HEK293 (cell line): ENCODE data around the gene USP32.
A peak's percentile ranks its signal among the peaks of the same experiment; 100 is the strongest.

Source experiments
- CTCF ChIA-PET: fragments of 350-600 bp; formaldehyde crosslinking; extraction: SDS; loops from one replicate; lab custom pipeline; 2021; ENCODE audit warnings: antibody characterized with exemption; lab: Yijun Ruan, JAX
- POLR2A ChIA-PET: fragments of 300-600 bp; formaldehyde crosslinking; extraction: SDS; loops from one replicate; lab custom pipeline; 2020; ENCODE audit warnings: antibody characterized with exemption, inconsistent platforms; lab: Yijun Ruan, JAX
- H3K27ac ChIP-seq: fragments of 200-500 bp; sonication (Bioruptor generic); 2 replicates; pipeline ENCODE4 v1.5.1; 2014; ENCODE audit warnings: low read depth, low read length, control low read depth, inconsistent platforms; ENCODE audit errors: extremely low read depth
- H3K36me3 ChIP-seq, 2 experiments: fragments of 200-500 bp in 1 of 2; sonication (Bioruptor generic) in 1 of 2; 1 replicate in 1 of 2; 2 replicates in 1 of 2; pipeline ENCODE4 v1.5.1; 2014 to 2017; ENCODE audit warnings: inconsistent platforms in 2 of 2, low read length in 2 of 2; ENCODE audit not compliant: control insufficient read depth in 2 of 2, insufficient read depth in 1 of 2
- H3K4me1 ChIP-seq: fragments of 200-500 bp; sonication (Bioruptor generic); 2 replicates; pipeline ENCODE4 v1.5.1; 2014; ENCODE audit warnings: mild to moderate bottlenecking, low read length, inconsistent platforms; ENCODE audit not compliant: control insufficient read depth, insufficient read depth
- H3K4me3 ChIP-seq: 2 replicates; pipeline ENCODE4 v1.5.1; 2011; ENCODE audit warnings: low read depth, mild to moderate bottlenecking, control low read depth, low read length, moderate library complexity
- H3K9me3 ChIP-seq: fragments of 200-500 bp; sonication (Bioruptor generic); 2 replicates; pipeline ENCODE4 v1.5.1; 2014; ENCODE audit warnings: low read depth, low read length, inconsistent platforms; ENCODE audit not compliant: control insufficient read depth, insufficient read depth
- IKZF3 ChIP-seq: fragments of 450-650 bp; IDR thresholded peaks from 2 replicates; pipeline ENCODE4 v1.5.0; 2018; ENCODE audit warnings: missing biosample characterization, mild to moderate bottlenecking, missing genetic modification characterization, moderate library complexity
- SCRT1 ChIP-seq: fragments of 450-650 bp; formaldehyde crosslinking; IDR thresholded peaks from 2 replicates; pipeline ENCODE4 v1.5.1; 2016; ENCODE audit warnings: missing biosample characterization, missing genetic modification characterization, borderline replicate concordance
- TCF7L2 ChIP-seq: IDR thresholded peaks from 2 replicates; pipeline ENCODE4 v1.6.1; 2011; ENCODE audit warnings: low read depth, mild to moderate bottlenecking, inconsistent platforms, low read length, moderate library complexity, borderline replicate concordance
- YY2 ChIP-seq: fragments of 450-650 bp; formaldehyde crosslinking; IDR thresholded peaks from 2 replicates; pipeline ENCODE4 v1.5.1; 2016; ENCODE audit warnings: missing biosample characterization, missing genetic modification characterization
- ZFHX2 ChIP-seq: fragments of 450-650 bp; formaldehyde crosslinking; conservative IDR thresholded peaks from 2 replicates; pipeline ENCODE4 v1.5.1; 2016; ENCODE audit warnings: missing biosample characterization, missing genetic modification characterization
- ZFP41 ChIP-seq: fragments of 450-650 bp; formaldehyde crosslinking; IDR thresholded peaks from 2 replicates; pipeline ENCODE4 v1.5.1; 2016; ENCODE audit warnings: missing biosample characterization, missing genetic modification characterization, borderline replicate concordance
- ZNF114 ChIP-seq: fragments of 450-650 bp; formaldehyde crosslinking; IDR thresholded peaks from 2 replicates; pipeline ENCODE4 v1.5.0; 2017; ENCODE audit warnings: missing biosample characterization, missing genetic modification characterization
- ZNF138 ChIP-seq: fragments of 450-650 bp; formaldehyde crosslinking; IDR thresholded peaks from 2 replicates; pipeline ENCODE4 v1.5.1; 2016; ENCODE audit warnings: missing biosample characterization, missing genetic modification characterization, borderline replicate concordance
- ZNF2 ChIP-seq: fragments of 450-650 bp; formaldehyde crosslinking; IDR thresholded peaks from 2 replicates; pipeline ENCODE4 v1.5.1; 2016; ENCODE audit warnings: missing biosample characterization, missing genetic modification characterization
- ZNF23 ChIP-seq: fragments of 450-650 bp; formaldehyde crosslinking; IDR thresholded peaks from 2 replicates; pipeline ENCODE4 v1.5.1; 2016; ENCODE audit warnings: missing biosample characterization, missing genetic modification characterization, borderline replicate concordance
- ZNF274 ChIP-seq, 2 experiments: fragments of 200-500 bp in 1 of 2; fragments of 450-650 bp in 1 of 2; sonication (Bioruptor generic) in 1 of 2; formaldehyde crosslinking in 1 of 2; IDR thresholded peaks; 2 replicates each; pipeline versions ENCODE4 v1.5.1 to v1.6.1; 2014 to 2016; ENCODE audit warnings: borderline replicate concordance in 1 of 2, inconsistent platforms in 1 of 2, low read length in 1 of 2, missing biosample characterization in 1 of 2, missing genetic modification characterization in 1 of 2
- ZNF341 ChIP-seq: fragments of 450-650 bp; formaldehyde crosslinking; IDR thresholded peaks from 2 replicates; pipeline ENCODE4; 2016; ENCODE audit warnings: low read depth, missing biosample characterization, missing genetic modification characterization
- ZNF433 ChIP-seq: fragments of 450-650 bp; formaldehyde crosslinking; IDR thresholded peaks from 2 replicates; pipeline ENCODE4 v1.5.1; 2016; ENCODE audit warnings: missing biosample characterization, missing genetic modification characterization, low read depth
- ZNF501 ChIP-seq: fragments of 450-650 bp; formaldehyde crosslinking; IDR thresholded peaks from 2 replicates; pipeline ENCODE4 v1.5.1; 2016; ENCODE audit warnings: missing biosample characterization, missing genetic modification characterization
- ZNF561 ChIP-seq: fragments of 450-650 bp; IDR thresholded peaks from 2 replicates; pipeline ENCODE4 v1.5.1; 2018; ENCODE audit warnings: missing biosample characterization, missing genetic modification characterization, borderline replicate concordance
- ZNF664 ChIP-seq: fragments of 450-650 bp; formaldehyde crosslinking; IDR thresholded peaks from 2 replicates; pipeline ENCODE4 v1.5.1; 2016; ENCODE audit warnings: missing biosample characterization, missing genetic modification characterization
- ZNF768 ChIP-seq: fragments of 450-650 bp; formaldehyde crosslinking; IDR thresholded peaks from 2 replicates; pipeline ENCODE4 v1.5.1; 2018; ENCODE audit warnings: missing biosample characterization, mild to moderate bottlenecking, missing genetic modification characterization
- ZNF830 ChIP-seq: fragments of 450-650 bp; IDR thresholded peaks from 2 replicates; pipeline ENCODE4 v1.5.0; 2018; ENCODE audit warnings: missing biosample characterization, missing genetic modification characterization, low read depth, mild to moderate bottlenecking, moderate library complexity
- ZSCAN30 ChIP-seq: fragments of 450-650 bp; IDR thresholded peaks from 2 replicates; pipeline ENCODE4 v1.5.1; 2018; ENCODE audit warnings: missing biosample characterization, mild to moderate bottlenecking, missing genetic modification characterization, moderate library complexity
- TF ChIP-seq, protein P1 (sequence below): fragments of 450-650 bp; formaldehyde crosslinking; IDR thresholded peaks from 2 replicates; pipeline ENCODE4 v1.5.1; 2016; ENCODE audit warnings: missing biosample characterization, missing genetic modification characterization
- TF ChIP-seq, protein P2 (sequence below): fragments of 450-650 bp; formaldehyde crosslinking; IDR thresholded peaks from 2 replicates; pipeline ENCODE4 v1.5.1; 2016; ENCODE audit warnings: missing biosample characterization, missing genetic modification characterization

Gene USP32

DNA sequence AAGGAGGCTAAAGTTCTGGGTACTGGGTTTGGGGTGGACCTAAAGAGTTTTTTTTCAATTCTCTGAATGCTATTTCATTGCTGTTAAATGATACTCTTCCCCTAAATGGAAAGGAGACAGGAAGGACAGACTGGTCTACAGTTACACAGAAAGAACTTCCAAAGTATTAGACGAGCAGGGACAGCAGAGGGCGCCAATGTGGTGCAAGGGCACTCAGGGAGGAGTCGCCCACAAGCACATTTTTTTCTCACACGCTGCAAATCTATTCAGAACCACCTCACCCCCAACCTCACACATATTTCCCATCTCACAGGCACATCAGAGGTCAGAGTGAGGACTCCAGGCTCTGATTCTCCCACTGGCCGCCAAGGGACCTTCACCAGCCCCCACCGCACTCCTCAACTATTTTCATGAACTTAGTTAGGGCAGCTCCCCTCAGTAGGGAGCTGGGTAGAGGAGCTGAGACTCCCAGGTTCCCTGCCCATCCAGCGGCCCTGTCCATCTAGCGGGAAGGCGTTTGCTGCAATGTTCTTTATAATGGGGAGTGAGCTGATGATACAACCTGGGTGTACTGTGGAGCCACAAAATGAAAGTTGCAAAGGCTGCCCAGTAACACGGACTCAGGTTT lies 248.9 kb downstream of the USP32 start (continued):
- TF ChIP-seq ZNF23 (tag by site-specific recombination): no peak
- no peak for TF ChIP-seq ZNF501 (tag by site-specific recombination)
- no peak for TF ChIP-seq ZNF830 (tag by site-specific recombination)
- TF ChIP-seq, protein P1, sequence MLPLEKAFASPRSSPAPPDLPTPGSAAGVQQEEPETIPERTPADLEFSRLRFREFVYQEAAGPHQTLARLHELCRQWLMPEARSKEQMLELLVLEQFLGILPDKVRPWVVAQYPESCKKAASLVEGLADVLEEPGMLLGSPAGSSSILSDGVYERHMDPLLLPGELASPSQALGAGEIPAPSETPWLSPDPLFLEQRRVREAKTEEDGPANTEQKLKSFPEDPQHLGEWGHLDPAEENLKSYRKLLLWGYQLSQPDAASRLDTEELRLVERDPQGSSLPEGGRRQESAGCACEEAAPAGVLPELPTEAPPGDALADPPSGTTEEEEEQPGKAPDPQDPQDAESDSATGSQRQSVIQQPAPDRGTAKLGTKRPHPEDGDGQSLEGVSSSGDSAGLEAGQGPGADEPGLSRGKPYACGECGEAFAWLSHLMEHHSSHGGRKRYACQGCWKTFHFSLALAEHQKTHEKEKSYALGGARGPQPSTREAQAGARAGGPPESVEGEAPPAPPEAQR: no peak
- no peak for TF ChIP-seq YY2 (tag by site-specific recombination)
- 0 out of 2 replicates have a peak, but pooled peaks have one; percentile 14 for TF ChIP-seq ZFHX2 (tag by site-specific recombination)
- no peak for TF ChIP-seq ZFP41 (tag by site-specific recombination)

DNA sequence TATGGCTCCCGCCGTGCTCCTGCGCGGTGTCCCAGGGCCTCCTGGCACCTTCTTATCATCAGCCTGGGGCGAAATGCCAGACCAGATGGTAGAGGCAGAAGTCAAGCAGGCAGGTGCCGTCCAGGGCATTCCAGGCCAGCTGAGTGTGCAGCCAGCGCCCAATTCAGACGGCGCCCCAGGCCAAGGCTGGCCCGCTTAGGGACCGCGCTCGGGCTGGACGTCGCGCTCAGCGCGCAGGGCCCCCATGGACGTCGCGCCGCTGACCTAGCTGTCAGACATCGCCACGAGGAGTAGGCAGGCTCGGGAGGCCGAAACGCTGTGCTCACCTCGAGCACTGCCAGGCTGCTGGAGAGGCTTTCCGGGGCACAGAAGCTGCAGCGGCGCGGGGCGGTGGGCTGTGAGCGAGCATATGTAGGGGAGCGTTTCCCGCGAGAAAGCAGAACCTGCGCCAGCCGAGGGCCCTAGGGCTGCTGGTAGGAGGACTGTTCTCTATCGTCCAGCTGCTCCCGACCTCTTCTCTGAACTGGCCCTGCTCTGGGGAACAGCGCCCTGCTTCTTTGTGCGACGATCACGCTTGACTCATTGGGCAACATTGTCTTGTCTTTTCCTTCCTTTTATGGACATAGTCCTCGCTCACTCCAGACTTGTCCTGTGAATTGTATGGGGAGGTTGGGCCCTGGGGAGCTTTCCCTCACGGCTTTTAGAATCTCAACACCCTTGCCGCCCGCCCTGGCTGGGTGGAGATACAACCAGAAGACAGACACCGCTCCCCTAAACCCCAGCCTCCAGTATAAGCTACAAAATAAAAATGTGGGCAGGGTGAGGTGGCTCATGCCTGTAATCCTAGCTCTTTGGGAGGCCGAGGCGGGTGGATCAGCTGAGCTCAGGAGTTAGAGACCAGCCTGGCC lies 250.6 kb downstream of the USP32 start:
- H3K4me3 ChIP-seq: no peak overlapping the region
- H3K9me3 ChIP-seq: no peaks in the 10 kb centered on the region
- TF ChIP-seq ZNF274 (IDR thresholded peaks at IDR 0.05; ENCODE audit: low read length) (no peak), ZNF274 (tag by site-specific recombination; IDR thresholded peaks at IDR 0.05; ENCODE audit: borderline replicate concordance) (no peak), ZNF561 (no peak), IKZF3 (no peak), ZNF2 (no peak), TCF7L2 (no peak), ZNF114 (tag by site-specific recombination) (no peak), ZNF138 (tag by site-specific recombination) (no peak), ZNF768 (tag by site-specific recombination) (no peak), ZNF341 (no peak), ZNF664 (tag by site-specific recombination) (no peak), ZNF433 (tag by site-specific recombination) (no peak), ZSCAN30 (tag by site-specific recombination) (no peak), SCRT1 (no peak)
- TF ChIP-seq, protein P2, sequence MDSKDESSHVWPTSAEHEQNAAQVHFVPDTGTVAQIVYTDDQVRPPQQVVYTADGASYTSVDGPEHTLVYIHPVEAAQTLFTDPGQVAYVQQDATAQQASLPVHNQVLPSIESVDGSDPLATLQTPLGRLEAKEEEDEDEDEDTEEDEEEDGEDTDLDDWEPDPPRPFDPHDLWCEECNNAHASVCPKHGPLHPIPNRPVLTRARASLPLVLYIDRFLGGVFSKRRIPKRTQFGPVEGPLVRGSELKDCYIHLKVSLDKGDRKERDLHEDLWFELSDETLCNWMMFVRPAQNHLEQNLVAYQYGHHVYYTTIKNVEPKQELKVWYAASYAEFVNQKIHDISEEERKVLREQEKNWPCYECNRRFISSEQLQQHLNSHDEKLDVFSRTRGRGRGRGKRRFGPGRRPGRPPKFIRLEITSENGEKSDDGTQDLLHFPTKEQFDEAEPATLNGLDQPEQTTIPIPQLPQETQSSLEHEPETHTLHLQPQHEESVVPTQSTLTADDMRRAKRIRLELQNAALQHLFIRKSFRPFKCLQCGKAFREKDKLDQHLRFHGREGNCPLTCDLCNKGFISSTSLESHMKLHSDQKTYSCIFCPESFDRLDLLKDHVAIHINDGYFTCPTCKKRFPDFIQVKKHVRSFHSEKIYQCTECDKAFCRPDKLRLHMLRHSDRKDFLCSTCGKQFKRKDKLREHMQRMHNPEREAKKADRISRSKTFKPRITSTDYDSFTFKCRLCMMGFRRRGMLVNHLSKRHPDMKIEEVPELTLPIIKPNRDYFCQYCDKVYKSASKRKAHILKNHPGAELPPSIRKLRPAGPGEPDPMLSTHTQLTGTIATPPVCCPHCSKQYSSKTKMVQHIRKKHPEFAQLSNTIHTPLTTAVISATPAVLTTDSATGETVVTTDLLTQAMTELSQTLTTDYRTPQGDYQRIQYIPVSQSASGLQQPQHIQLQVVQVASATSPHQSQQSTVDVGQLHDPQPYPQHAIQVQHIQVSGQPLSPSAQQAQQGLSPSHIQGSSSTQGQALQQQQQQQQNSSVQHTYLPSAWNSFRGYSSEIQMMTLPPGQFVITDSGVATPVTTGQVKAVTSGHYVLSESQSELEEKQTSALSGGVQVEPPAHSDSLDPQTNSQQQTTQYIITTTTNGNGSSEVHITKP (tag by site-specific recombination): no peak
- TF ChIP-seq, all 188 proteins: peak for 0
- CTCF ChIA-PET: interaction anchor here (0.6 to 2.1 kb wide), 28 partner anchors 8 to 1249 kb away, joined by 3 to 16 read pairs (median 3); no protein-coding TSS in a partner anchor
- POLR2A ChIA-PET: interaction anchor here (1.2 to 1.3 kb wide), 3 partner anchors 31 to 458 kb away, joined by 4 to 9 read pairs (median 5); partner anchors contain the start of genes PPM1D and USP32
- Histone ChIP-seq H3K27ac (no peak overlapping the region), H3K36me3 (no peaks in the 10 kb centered on the region), H3K4me1 (peaks cover 4% of the 10 kb centered on the region)
